GM12874 (cell line): ENCODE results near the gene BAHD1.

Experiments used
- TF ChIP-seq, protein P1 (sequence below): IDR thresholded peaks from 2 replicates; pipeline ENCODE4 v1.5.1; 2011; ENCODE audit warnings: low read depth, mild to moderate bottlenecking, control low read depth, low read length, moderate library complexity; ENCODE audit not compliant: insufficient read depth

BAHD1 gene

DNA sequence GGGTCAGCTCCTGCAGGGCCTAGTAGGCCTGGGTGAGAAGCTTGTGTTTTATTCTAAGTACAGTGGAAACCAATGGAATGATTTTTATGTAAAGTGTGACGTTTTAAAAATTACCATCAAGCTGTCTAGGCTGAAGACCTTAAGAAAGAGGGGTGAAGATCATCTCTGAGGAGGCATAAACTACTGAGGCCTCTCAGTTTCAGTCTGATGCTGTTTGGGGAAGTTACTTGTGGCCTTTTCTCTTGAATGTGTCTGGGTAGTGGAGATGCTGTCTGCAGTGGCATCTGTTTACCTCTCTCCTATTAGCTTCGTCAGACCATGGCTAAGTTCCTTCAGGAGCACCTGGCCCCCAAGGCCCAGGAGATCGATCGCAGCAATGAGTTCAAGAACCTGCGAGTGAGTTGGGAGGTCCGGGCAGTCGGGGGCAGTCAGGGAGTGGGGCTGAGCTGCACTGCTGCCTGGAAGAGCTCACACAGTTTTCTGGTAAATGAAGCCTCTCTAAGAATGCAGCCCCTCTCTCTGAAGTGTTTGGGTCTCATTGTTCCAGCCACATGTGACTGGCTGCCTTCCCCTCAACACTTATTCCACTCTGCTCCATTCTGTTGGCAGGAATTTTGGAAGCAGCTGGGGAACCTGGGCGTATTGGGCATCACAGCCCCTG lies 33.3 kb upstream of the BAHD1 start:
- TF ChIP-seq, protein P1, sequence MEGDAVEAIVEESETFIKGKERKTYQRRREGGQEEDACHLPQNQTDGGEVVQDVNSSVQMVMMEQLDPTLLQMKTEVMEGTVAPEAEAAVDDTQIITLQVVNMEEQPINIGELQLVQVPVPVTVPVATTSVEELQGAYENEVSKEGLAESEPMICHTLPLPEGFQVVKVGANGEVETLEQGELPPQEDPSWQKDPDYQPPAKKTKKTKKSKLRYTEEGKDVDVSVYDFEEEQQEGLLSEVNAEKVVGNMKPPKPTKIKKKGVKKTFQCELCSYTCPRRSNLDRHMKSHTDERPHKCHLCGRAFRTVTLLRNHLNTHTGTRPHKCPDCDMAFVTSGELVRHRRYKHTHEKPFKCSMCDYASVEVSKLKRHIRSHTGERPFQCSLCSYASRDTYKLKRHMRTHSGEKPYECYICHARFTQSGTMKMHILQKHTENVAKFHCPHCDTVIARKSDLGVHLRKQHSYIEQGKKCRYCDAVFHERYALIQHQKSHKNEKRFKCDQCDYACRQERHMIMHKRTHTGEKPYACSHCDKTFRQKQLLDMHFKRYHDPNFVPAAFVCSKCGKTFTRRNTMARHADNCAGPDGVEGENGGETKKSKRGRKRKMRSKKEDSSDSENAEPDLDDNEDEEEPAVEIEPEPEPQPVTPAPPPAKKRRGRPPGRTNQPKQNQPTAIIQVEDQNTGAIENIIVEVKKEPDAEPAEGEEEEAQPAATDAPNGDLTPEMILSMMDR: no peak

DNA sequence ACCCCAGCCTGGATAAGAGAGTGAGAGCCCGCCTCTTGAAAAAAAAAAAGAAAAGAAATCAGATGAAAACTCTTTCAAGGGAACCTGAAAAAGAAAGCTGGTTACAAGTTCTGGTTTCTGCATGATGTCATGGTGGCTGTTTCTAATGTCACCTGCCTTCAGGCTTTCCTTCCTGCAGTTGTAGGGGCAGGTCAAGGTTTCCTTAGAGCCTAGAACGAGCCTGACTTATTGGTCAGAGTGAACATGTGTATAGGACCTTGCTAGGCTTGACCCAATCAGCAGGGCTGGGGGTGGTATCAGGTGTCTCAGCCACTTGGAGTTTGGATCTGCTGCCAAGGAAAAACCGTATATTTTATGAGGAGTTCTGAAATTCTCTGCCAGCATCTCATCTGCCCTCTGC lies 31.4 kb upstream of the BAHD1 start:
- TF ChIP-seq, protein P1: no peak

DNA sequence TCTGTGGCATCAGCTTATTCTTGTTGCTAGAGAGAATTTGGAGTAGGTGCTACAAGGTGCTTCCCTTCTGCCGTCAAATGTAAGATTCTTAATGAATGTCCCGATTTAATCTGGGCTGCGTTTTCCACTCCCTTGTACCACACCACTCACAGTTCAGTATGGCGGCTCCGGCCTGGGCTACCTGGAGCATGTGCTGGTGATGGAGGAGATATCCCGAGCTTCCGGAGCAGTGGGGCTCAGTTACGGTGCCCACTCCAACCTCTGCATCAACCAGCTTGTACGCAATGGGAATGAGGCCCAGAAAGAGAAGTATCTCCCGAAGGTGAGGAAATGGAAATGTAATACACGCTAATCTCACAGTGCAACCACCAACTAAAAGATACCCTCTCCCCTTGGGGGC lies 30.3 kb upstream of the BAHD1 start:
- TF ChIP-seq, protein P1: no peak

DNA sequence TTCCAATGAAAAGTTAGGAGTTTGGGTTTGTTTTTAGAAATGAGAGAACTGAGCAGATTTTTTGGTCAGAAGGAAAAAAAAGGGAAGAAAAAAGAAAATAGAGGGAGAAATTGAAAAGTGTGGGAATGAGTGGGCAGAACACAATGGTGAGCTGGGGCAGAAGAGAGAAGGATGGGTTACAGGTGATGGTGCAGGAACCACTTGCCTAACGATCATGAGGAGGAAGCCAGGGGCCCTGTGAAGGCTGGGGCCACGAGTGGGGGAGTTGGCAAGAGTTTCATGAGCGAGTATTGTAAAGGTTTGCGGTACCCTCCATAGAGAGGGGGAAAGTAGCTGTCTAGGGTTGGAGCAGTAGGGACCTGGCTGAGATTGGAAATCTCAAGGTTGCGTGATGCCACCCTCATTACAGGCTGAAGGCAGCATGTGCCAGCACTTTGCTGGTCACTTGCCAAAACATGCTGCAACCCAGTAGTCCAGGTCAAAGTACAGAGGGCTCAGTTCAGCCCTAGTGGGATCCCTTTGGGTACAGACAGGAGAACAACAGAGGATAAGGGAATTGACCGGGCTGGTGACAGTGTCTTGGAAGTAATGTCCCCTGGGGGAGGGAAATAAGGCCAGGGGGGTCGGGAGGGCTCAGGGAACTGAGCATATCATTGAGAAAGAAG lies 28.5 kb upstream of the BAHD1 start:
- TF ChIP-seq, protein P1: no peak

DNA sequence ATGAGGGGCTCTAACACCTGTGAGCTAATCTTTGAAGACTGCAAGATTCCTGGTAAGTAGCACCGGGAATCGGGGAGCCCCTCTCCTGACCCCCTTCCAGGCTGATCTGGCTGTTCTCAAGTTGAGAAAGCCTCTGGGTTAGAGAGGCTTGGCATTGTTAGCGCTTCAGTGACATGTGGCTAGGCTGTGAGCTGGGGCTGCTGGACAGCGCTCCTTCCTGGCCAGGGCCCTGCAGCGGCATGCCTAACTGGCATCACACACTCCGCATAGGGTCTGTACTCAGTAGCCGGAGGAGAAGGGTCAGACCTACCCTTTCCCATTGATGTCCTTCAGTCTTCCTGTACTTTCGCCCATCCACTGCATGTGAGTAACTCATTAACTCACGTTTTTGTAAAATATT lies 27.7 kb upstream of the BAHD1 start:
- TF ChIP-seq, protein P1: no peak

DNA sequence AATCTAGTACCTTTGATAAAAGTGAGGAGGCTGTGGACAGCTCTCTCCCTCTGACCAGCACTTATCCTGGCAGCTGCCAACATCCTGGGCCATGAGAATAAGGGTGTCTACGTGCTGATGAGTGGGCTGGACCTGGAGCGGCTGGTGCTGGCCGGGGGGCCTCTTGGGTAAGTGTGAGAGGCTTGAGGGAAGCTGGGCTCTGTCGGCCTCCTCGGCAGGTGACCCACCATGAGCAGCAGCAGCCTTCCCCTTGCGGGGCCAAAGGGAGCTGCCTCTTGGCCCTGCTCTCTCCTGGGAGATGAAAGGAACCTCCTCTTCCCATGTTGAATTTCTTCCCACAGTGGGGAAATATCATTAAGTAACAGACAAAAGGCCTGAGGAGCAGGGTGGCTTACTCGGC lies 25.9 kb upstream of the BAHD1 start:
- TF ChIP-seq, protein P1: no peak

DNA sequence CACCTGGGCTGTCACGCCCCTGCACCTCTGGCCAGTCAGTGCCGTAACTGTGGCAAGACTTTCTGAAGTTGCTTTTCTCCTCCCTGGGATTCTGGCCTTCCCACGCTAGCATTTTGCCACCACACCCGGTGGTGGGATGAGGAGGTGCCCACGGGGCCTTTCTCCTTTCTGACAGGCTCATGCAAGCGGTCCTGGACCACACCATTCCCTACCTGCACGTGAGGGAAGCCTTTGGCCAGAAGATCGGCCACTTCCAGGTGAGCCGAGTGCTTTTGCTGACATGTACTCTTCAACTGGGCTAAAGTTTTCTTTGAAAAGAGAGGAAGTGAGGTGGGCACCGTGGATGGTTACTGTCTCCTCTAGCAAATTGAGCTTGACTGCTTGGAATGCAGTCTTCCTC lies 25.5 kb upstream of the BAHD1 start:
- TF ChIP-seq, protein P1: no peak
